OCI-LY1 (cell line): ENCODE results near the gene SLC6A7.

Source experiments
- H2AFZ ChIP-seq: fragments of 200-600 bp; sonication (generic), shearing (Covaris generic); 2 replicates; pipeline ENCODE4 v1.6.0; 2014; ENCODE audit warnings: antibody characterized with exemption, mild to moderate bottlenecking, low read length
- H3F3A ChIP-seq: fragments of 200-600 bp; sonication (generic), shearing (Covaris generic); 2 replicates; pipeline ENCODE4 v1.6.0; 2014; ENCODE audit warnings: mild to moderate bottlenecking, antibody characterized with exemption, low read length, moderate library complexity; ENCODE audit not compliant: insufficient read depth
- H3K27ac ChIP-seq: fragments of 200-600 bp; sonication (generic); 2 replicates; pipeline ENCODE4 v1.5.1; 2014; ENCODE audit warnings: low read length, mixed run types, mild to moderate bottlenecking, low read depth; ENCODE audit not compliant: poor library complexity, severe bottlenecking
- H3K27me3 ChIP-seq: fragments of 200-600 bp; sonication (generic); 2 replicates; pipeline ENCODE4 v1.6.0; 2014; ENCODE audit warnings: antibody characterized with exemption, mild to moderate bottlenecking, low read length, moderate library complexity; ENCODE audit not compliant: insufficient read depth
- H3K36me3 ChIP-seq: fragments of 200-600 bp; sonication (generic); 2 replicates; pipeline ENCODE4 v1.6.1; 2014; ENCODE audit warnings: mild to moderate bottlenecking, antibody characterized with exemption, low read length, moderate library complexity, mixed read lengths; ENCODE audit not compliant: insufficient read depth
- H3K4me1 ChIP-seq: fragments of 200-600 bp; sonication (generic); 2 replicates; pipeline ENCODE4 v1.5.1; 2014; ENCODE audit warnings: mild to moderate bottlenecking, low read length, moderate library complexity; ENCODE audit not compliant: insufficient read depth, severe bottlenecking
- H3K4me2 ChIP-seq: fragments of 200-600 bp; sonication (generic), shearing (Covaris generic); 2 replicates; pipeline ENCODE4 v1.6.1; 2014; ENCODE audit warnings: low read length
- H3K4me3 ChIP-seq: fragments of 200-600 bp; sonication (generic); 2 replicates; pipeline ENCODE4 v1.5.1; 2014; ENCODE audit warnings: low read length, low read depth, mild to moderate bottlenecking, mixed read lengths; ENCODE audit not compliant: poor library complexity, severe bottlenecking
- H3K79me2 ChIP-seq: fragments of 200-600 bp; shearing (Covaris generic); 2 replicates; pipeline ENCODE4 v1.6.1; 2016; ENCODE audit warnings: mixed run types, low read length, mixed read lengths; ENCODE audit not compliant: insufficient read depth
- H3K9ac ChIP-seq: fragments of 200-600 bp; sonication (generic), shearing (Covaris generic); 2 replicates; pipeline ENCODE4 v1.6.1; 2014; ENCODE audit warnings: mild to moderate bottlenecking, low read length, mixed read lengths
- H3K9me2 ChIP-seq: fragments of 200-600 bp; sonication (generic), shearing (Covaris generic); 2 replicates; pipeline ENCODE4 v1.6.1; 2014; ENCODE audit warnings: low read depth, mild to moderate bottlenecking, low read length, mixed read lengths
- H3K9me3 ChIP-seq: fragments of 200-600 bp; shearing (Covaris generic); 2 replicates; pipeline ENCODE4 v1.6.1; 2014; ENCODE audit warnings: low read length, mixed read lengths
- H4K20me1 ChIP-seq: fragments of 200-600 bp; sonication (generic), shearing (Covaris generic); 2 replicates; pipeline ENCODE4 v1.6.0; 2016; ENCODE audit warnings: mild to moderate bottlenecking, low read length; ENCODE audit not compliant: insufficient read depth
- CTCF ChIP-seq: fragments of 200-600 bp; sonication (generic), shearing (Covaris generic); IDR thresholded peaks from 2 replicates; pipeline ENCODE4 v1.5.1; 2017; ENCODE audit warnings: mild to moderate bottlenecking, antibody characterized with exemption, low read length, moderate library complexity, mixed read lengths
- EZH2 ChIP-seq: fragments of 200-600 bp; sonication (generic), shearing (Covaris generic); IDR thresholded peaks from 2 replicates; pipeline ENCODE4 v1.8.0; 2017; ENCODE audit warnings: borderline replicate concordance, mixed run types, mild to moderate bottlenecking, antibody characterized with exemption, low read length, moderate library complexity, mixed read lengths

SLC6A7 gene

GRCh38 chr5:150242251-150242894, 52.5 kb downstream of the SLC6A7 start:
- TF ChIP-seq CTCF (no peak), EZH2 (no peak)
- Histone ChIP-seq H2AFZ (no peak overlapping the region), H3K27me3 (no peaks in the 10 kb centered on the region; the same call in 1 of the 2 replicates)

GRCh38 chr5:150243590-150243989, 53.7 kb downstream of the SLC6A7 start:
- H2AFZ ChIP-seq, result no peak overlapping the region
- H3K27me3 ChIP-seq, result no peaks in the 10 kb centered on the region; the same call in 1 of the 2 replicates
- no peaks in the 10 kb centered on the region for H3K79me2 ChIP-seq
- H3K36me3 ChIP-seq, result no peaks in the 10 kb centered on the region
- H3K4me1 ChIP-seq, result no peaks in the 10 kb centered on the region
- H3K9me3 ChIP-seq, result no peaks in the 10 kb centered on the region
- TF ChIP-seq CTCF (no peak), EZH2 (no peak)
- H3K9me2 ChIP-seq, result no peaks in the 10 kb centered on the region
- no peak overlapping the region for H3K4me2 ChIP-seq
- no peak overlapping the region for H3K9ac ChIP-seq
- H4K20me1 ChIP-seq, result no peaks in the 10 kb centered on the region
- no peaks in the 10 kb centered on the region for H3F3A ChIP-seq
- H3K4me3 ChIP-seq, result no peak overlapping the region
- no peak overlapping the region for H3K27ac ChIP-seq

More at GRCh38 chr5:150242251-150242894, 52.5 kb downstream of the SLC6A7 start:
- no peaks in the 10 kb centered on the region for H3K9me3 ChIP-seq
- H4K20me1 ChIP-seq, result no peaks in the 10 kb centered on the region
- no peaks in the 10 kb centered on the region for H3F3A ChIP-seq
- H3K4me2 ChIP-seq, result no peak overlapping the region
- H3K9me2 ChIP-seq, result no peaks in the 10 kb centered on the region
- H3K27ac ChIP-seq, result no peak overlapping the region
- H3K9ac ChIP-seq, result no peak overlapping the region
- H3K36me3 ChIP-seq, result no peaks in the 10 kb centered on the region
- H3K4me1 ChIP-seq, result no peaks in the 10 kb centered on the region
- no peaks in the 10 kb centered on the region for H3K79me2 ChIP-seq
- H3K4me3 ChIP-seq, result no peak overlapping the region

GRCh38 chr5:150244209-150244608, 54.3 kb downstream of the SLC6A7 start:
- Histone ChIP-seq H3K36me3 (no peaks in the 10 kb centered on the region), H3K79me2 (no peaks in the 10 kb centered on the region), H3K9me2 (no peaks in the 10 kb centered on the region), H3K27me3 (no peaks in the 10 kb centered on the region; the same call in 1 of the 2 replicates), H2AFZ (no peak overlapping the region), H3K27ac (no peak overlapping the region), H3K4me3 (no peak overlapping the region), H3K9ac (no peak overlapping the region), H3F3A (no peaks in the 10 kb centered on the region), H4K20me1 (no peaks in the 10 kb centered on the region), H3K4me1 (no peaks in the 10 kb centered on the region), H3K9me3 (no peaks in the 10 kb centered on the region), H3K4me2 (no peak overlapping the region)
- TF ChIP-seq CTCF (no peak), EZH2 (no peak)
